Erythroblast (primary cell): ENCODE results near the gene RARB.

ENCODE experiments used
- GATA1 ChIP-seq: IDR thresholded peaks from 2 replicates; pipeline ENCODE4 v1.6.1; 2011; ENCODE audit warnings: low read depth, mild to moderate bottlenecking, control low read depth, low read length, moderate library complexity
- POLR2A ChIP-seq: IDR thresholded peaks from 2 replicates; pipeline ENCODE4 v1.6.1; 2011; ENCODE audit warnings: mild to moderate bottlenecking, low read length

DNA sequence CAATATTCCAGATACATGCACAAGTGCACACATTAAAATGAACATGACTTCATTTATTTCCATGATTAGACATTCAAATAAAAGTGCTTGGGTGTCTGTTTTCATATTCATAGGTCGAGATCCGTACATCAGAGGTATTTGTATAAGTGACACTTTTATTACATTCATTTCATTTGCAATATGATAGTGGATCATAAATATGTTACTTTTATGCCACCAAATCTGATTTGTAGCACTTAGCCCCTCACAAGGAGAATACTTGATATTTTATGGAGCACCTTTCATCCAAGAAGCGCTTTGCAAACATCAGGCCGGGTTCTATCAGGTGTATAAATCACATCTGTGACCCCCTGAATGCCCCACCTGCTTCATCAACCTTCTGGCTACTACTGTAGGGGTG, 136.0 kb downstream of the RARB start:
- TF ChIP-seq POLR2A (no peak), GATA1 (no peak)
